Calu3 (cell line): ENCODE data around the gene ANKRD16. TPM values are rescaled to one million over a fixed set of nuclear protein-coding genes. Genes with fewer than 3 reads are reported as not detected.

ENCODE experiments used
- BruUV-seq: library from RNA; stranded (reverse); fragments of 400-500 nt; replicated peaks from 2 replicates; lab custom pipeline; 2021; lab: Mats Ljungman, UMichigan
- CTCF ChIA-PET: fragments of 300-600 bp; sonication (Branson Sonifier 250); formaldehyde crosslinking; loops from one replicate; lab custom pipeline; 2022; ENCODE audit warnings: antibody characterized with exemption; lab: Charles Lee
- DNase-seq: peaks from one replicate; pipeline ENCODE4 v3.0.0; 2022
- H3K27ac Mint-ChIP-seq: one replicate; pipeline ENCODE4 v1.8.0; 2022; ENCODE audit warnings: mixed read lengths; ENCODE audit not compliant: unreplicated experiment
- H3K27me3 Mint-ChIP-seq: one replicate; pipeline ENCODE4 v1.8.0; 2022; ENCODE audit warnings: mixed read lengths; ENCODE audit not compliant: unreplicated experiment
- H3K36me3 Mint-ChIP-seq: one replicate; pipeline ENCODE4 v1.8.0; 2022; ENCODE audit warnings: mild to moderate bottlenecking, moderate library complexity, mixed read lengths; ENCODE audit not compliant: insufficient read depth, unreplicated experiment
- H3K4me1 Mint-ChIP-seq: one replicate; pipeline ENCODE4 v1.8.0; 2022; ENCODE audit warnings: mild to moderate bottlenecking, low read depth, mixed read lengths; ENCODE audit not compliant: unreplicated experiment
- H3K4me3 Mint-ChIP-seq: one replicate; pipeline ENCODE4 v1.8.0; 2022; ENCODE audit warnings: mild to moderate bottlenecking, low read depth, moderate library complexity, mixed read lengths; ENCODE audit not compliant: unreplicated experiment
- H3K9me3 Mint-ChIP-seq: one replicate; pipeline ENCODE4 v1.8.0; 2022; ENCODE audit warnings: low read depth, mixed read lengths; ENCODE audit not compliant: unreplicated experiment
- intact Hi-C: fragments of 100-400 bp; cut with micrococcal nuclease; formaldehyde crosslinking; loops from one replicate; pipeline ENCODE4 v1.10.0; 2022; ENCODE audit not compliant: unreplicated experiment
- total RNA-seq: library from RNA; stranded (reverse); gene quantifications from 2 replicates; pipeline ENCODE4 v1.2.3, GENCODE V29; 2022
- TF ChIP-seq, protein P1 (sequence below): fragments of 200-600 bp; IDR thresholded peaks from one replicate; pipeline ENCODE4 v1.8.0; 2022; ENCODE audit warnings: antibody characterized with exemption; ENCODE audit not compliant: unreplicated experiment

The ANKRD16 gene
- total RNA-seq, 1 experiment from 2014 or later: 8.7 TPM

DNA sequence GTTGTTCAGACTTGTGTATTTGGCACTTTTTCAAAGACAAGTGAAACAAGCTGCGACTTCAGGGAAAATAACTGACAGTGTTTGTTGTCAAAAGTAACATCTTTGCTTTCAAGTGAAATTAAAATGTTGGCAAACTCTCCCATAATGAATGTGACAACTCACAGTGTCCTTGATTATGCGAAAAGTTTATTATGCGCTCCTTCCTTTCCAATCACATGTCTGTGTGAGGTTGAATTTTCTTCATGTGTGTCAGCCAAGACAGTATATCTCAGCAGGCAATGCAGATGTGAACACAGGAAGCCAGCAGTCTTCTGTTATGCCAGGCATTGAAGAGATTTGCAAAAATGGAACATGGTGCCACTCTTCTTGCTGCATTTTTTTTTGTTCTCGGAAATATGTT is 29.1 kb upstream of the ANKRD16 start:
- TF ChIP-seq, protein P1, sequence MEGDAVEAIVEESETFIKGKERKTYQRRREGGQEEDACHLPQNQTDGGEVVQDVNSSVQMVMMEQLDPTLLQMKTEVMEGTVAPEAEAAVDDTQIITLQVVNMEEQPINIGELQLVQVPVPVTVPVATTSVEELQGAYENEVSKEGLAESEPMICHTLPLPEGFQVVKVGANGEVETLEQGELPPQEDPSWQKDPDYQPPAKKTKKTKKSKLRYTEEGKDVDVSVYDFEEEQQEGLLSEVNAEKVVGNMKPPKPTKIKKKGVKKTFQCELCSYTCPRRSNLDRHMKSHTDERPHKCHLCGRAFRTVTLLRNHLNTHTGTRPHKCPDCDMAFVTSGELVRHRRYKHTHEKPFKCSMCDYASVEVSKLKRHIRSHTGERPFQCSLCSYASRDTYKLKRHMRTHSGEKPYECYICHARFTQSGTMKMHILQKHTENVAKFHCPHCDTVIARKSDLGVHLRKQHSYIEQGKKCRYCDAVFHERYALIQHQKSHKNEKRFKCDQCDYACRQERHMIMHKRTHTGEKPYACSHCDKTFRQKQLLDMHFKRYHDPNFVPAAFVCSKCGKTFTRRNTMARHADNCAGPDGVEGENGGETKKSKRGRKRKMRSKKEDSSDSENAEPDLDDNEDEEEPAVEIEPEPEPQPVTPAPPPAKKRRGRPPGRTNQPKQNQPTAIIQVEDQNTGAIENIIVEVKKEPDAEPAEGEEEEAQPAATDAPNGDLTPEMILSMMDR: no peak
- H3K9me3 Mint-ChIP-seq: no peaks in the 10 kb centered on the region
- H3K4me1 Mint-ChIP-seq: no peaks in the 10 kb centered on the region
- DNase-seq: no peak
- peaks cover 45% of the 10 kb centered on the region for H3K36me3 Mint-ChIP-seq
- H3K4me3 Mint-ChIP-seq: no peak overlapping the region
- no peak overlapping the region for H3K27ac Mint-ChIP-seq
- intact Hi-C loops: no loop called here
- CTCF ChIA-PET: no interaction called here
- no peaks in the 10 kb centered on the region for H3K27me3 Mint-ChIP-seq
- no TSS peak for BruUV-seq

DNA sequence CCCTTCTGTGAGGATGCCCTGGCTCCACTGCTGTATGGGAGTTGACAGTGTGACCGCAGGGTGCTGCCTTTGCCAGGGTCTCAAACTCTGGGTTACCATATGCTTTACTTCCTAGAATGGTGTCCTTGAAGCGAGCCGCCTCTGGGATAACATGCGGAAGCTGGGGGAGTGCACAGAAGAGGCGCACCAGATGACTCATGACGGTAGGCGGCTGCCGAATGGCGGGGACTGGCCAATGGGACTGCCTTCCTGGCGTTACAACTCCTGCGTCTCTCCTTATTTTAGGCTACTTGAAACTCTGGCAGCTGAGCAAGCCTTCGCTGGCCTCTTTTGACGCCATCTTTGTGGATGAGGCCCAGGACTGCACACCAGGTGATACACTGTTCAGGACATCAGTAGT is 27.6 kb upstream of the ANKRD16 start:
- Mint-ChIP-seq H3K4me1 (no peaks in the 10 kb centered on the region), H3K36me3 (peaks cover 43% of the 10 kb centered on the region), H3K27me3 (no peaks in the 10 kb centered on the region), H3K4me3 (no peak overlapping the region), H3K9me3 (no peaks in the 10 kb centered on the region), H3K27ac (no peak overlapping the region)
- CTCF ChIA-PET: no interaction called here
- no TSS peak for BruUV-seq
- intact Hi-C loops: no loop called here
- no peak for DNase-seq
- TF ChIP-seq, protein P1: no peak

DNA sequence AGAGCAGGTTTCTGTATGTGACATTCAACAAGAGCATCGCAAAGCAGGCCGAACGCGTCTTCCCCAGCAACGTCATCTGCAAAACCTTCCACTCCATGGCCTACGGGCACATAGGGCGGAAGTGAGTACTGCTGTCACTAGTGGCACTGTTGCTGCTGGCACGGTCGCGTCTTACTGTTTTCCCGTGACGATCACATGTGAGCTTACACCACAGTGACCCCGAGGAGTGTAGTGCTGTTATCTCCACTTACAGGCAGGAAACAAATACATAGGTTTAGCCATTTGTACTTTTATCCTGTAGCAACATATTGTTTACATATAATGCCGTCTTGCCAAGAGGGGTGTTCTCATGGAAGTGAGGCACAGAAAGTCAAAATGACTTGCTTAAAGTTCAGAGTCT is 25.8 kb upstream of the ANKRD16 start:
- Mint-ChIP-seq H3K36me3 (peaks cover 28% of the 10 kb centered on the region), H3K27ac (no peak overlapping the region), H3K4me3 (no peak overlapping the region), H3K27me3 (no peaks in the 10 kb centered on the region), H3K9me3 (no peaks in the 10 kb centered on the region), H3K4me1 (no peaks in the 10 kb centered on the region)
- TF ChIP-seq, protein P1: no peak
- intact Hi-C loops: no loop called here
- DNase-seq: no peak
- no TSS peak for BruUV-seq
- CTCF ChIA-PET: no interaction called here

DNA sequence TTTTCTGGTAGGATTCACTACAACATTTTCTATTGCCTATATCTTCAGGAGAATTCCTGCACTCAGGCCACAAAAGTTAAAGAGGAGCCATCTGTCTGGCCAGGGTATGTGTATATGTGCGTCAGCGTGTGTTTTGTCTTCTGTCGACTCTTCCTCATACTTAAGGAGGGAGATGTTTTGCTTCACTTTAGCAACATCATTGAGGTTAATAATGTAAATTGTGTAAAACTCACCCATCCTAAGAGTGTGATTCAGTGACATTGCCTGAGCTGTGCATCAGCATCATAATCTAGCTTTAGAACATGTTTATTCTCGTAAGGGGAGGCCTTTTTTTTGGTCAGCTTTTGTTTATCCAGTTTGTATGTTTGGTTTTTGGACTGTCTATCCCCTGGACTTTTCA is 24.0 kb upstream of the ANKRD16 start:
- no peak for DNase-seq
- H3K4me3 Mint-ChIP-seq: no peak overlapping the region
- H3K27me3 Mint-ChIP-seq: no peaks in the 10 kb centered on the region
- CTCF ChIA-PET: interaction anchor here (0.6 kb wide), 1 partner anchor 24 kb away, joined by 4 read pairs; the partner anchor contains the start of genes ANKRD16 and FBH1
- TF ChIP-seq, protein P1: no peak
- H3K4me1 Mint-ChIP-seq: no peaks in the 10 kb centered on the region
- H3K9me3 Mint-ChIP-seq: no peaks in the 10 kb centered on the region
- no TSS peak for BruUV-seq
- H3K36me3 Mint-ChIP-seq: peaks cover 34% of the 10 kb centered on the region
- no peak overlapping the region for H3K27ac Mint-ChIP-seq
- intact Hi-C loops: no loop called here
